GM12878 (cell line): Measurements from ENCODE around the gene SLC35F3. TPM values are rescaled to one million over a fixed set of nuclear protein-coding genes. Genes with fewer than 3 reads are reported as not detected.

Experiments used
- ATAC-seq: fragments of 200-7000 bp; cut with Tn5 transposase; 3 replicates; pipeline ENCODE4 v1.9.1; 2020; ENCODE audit warnings: mild to moderate bottlenecking, moderate library complexity
- BruUV-seq: library from RNA; stranded (reverse); fragments of 400-500 nt; replicated peaks from 2 replicates; lab custom pipeline; 2021; lab: Mats Ljungman, UMichigan
- CTCF ChIA-PET: fragments of 300-600 bp; sonication (Branson Sonifier 250); formaldehyde crosslinking; extraction: SDS; loops from one replicate; lab custom pipeline; 2021; ENCODE audit warnings: inconsistent platforms; lab: Yijun Ruan, JAX
- POLR2A ChIA-PET: fragments of 350-600 bp; formaldehyde crosslinking; extraction: SDS; loops from one replicate; lab custom pipeline; 2021; ENCODE audit warnings: inconsistent platforms; lab: Charles Lee
- RAD21 ChIA-PET: fragments of 300-600 bp; sonication (Branson Sonifier 250); formaldehyde crosslinking; loops from one replicate; lab custom pipeline; 2023; ENCODE audit warnings: antibody characterized with exemption; ENCODE audit not compliant: unreplicated experiment; lab: Charles Lee
- SMC1A ChIA-PET: fragments of 300-600 bp; sonication (Branson Sonifier 250); formaldehyde crosslinking; loops from one replicate; lab custom pipeline; 2023; ENCODE audit not compliant: unreplicated experiment, uncharacterized antibody; lab: Charles Lee
- DNase-seq: peaks from one replicate; pipeline ENCODE4 v3.0.0-alpha.2; 2011; ENCODE audit warnings: low read depth, low spot score
- FAIRE-seq: peaks from 3 replicates; lab custom pipeline; 2011; peaks lifted over from hg19 to GRCh38; lab: Jason Lieb, UNC
- H2AFZ ChIP-seq: 2 replicates; pipeline ENCODE4 v1.6.0; 2011; ENCODE audit warnings: low read depth, low read length, control low read depth; ENCODE audit not compliant: control insufficient read depth
- H3K27ac ChIP-seq: 2 replicates; pipeline ENCODE4 v1.5.1; 2011; ENCODE audit warnings: control low read depth; ENCODE audit not compliant: control insufficient read depth, insufficient read depth
- H3K27me3 ChIP-seq, 2 experiments: replicated peaks in 1 of 2; 2 replicates each; pipeline versions ENCODE4 v1.6.0 to v1.6.1; 2011; ENCODE audit warnings: low read length in 1 of 2; ENCODE audit not compliant: control insufficient read depth in 2 of 2, insufficient read depth in 2 of 2
- H3K36me3 ChIP-seq, 2 experiments: 2 replicates each; pipeline ENCODE4 v1.5.1; 2011; ENCODE audit warnings: low read length in 1 of 2; ENCODE audit not compliant: control insufficient read depth in 2 of 2, insufficient read depth in 2 of 2
- H3K4me1 ChIP-seq: 2 replicates; pipeline ENCODE4 v1.6.1; 2011; ENCODE audit warnings: mild to moderate bottlenecking, low read length, moderate library complexity, mixed read lengths; ENCODE audit not compliant: control insufficient read depth, insufficient read depth
- H3K4me2 ChIP-seq: 2 replicates; pipeline ENCODE4 v1.6.0; 2011; ENCODE audit warnings: control low read depth; ENCODE audit not compliant: control insufficient read depth, insufficient read depth
- H3K4me3 ChIP-seq: fragments of 200-600 bp; sonication (generic); 2 replicates; pipeline ENCODE4 v1.5.1; 2016
- H3K79me2 ChIP-seq: 2 replicates; pipeline ENCODE4 v1.6.0; 2011; ENCODE audit warnings: low read length; ENCODE audit not compliant: control insufficient read depth, insufficient read depth
- H3K9ac ChIP-seq: 2 replicates; pipeline ENCODE4 v1.8.0; 2011; ENCODE audit warnings: low read length, control low read depth, mixed read lengths; ENCODE audit not compliant: control insufficient read depth, insufficient read depth
- H3K9me3 ChIP-seq: replicated peaks from 3 replicates; pipeline ENCODE4 v1.5.1; 2011; ENCODE audit warnings: mild to moderate bottlenecking, low read length; ENCODE audit not compliant: control insufficient read depth, insufficient read depth
- H4K20me1 ChIP-seq: 2 replicates; pipeline ENCODE4 v1.6.0; 2011; ENCODE audit not compliant: control insufficient read depth, insufficient read depth
- ATF2 ChIP-seq: IDR thresholded peaks from 2 replicates; pipeline ENCODE4 v1.6.1; 2012; ENCODE audit warnings: low read length, inconsistent platforms
- EED ChIP-seq: sonication (generic); IDR thresholded peaks from 2 replicates; pipeline ENCODE4 v1.6.1; 2016; ENCODE audit warnings: antibody characterized with exemption, low read depth
- HDGF ChIP-seq: fragments of 450-650 bp; IDR thresholded peaks from 2 replicates; pipeline ENCODE4 v1.6.1; 2016; ENCODE audit warnings: antibody characterized with exemption
- SP1 ChIP-seq: IDR thresholded peaks from one replicate; pipeline ENCODE4 v1.6.1; 2011; ENCODE audit warnings: low read depth, low read length
- STAT3 ChIP-seq: IDR thresholded peaks from 2 replicates; pipeline ENCODE4 v1.6.1; 2011; ENCODE audit warnings: low read depth, low read length, improper control_type of control experiment
- TCF7 ChIP-seq: IDR thresholded peaks from 2 replicates; pipeline ENCODE4 v1.6.1; 2014; ENCODE audit warnings: antibody characterized with exemption, borderline replicate concordance
- WGBS: methylation state at CpG from one replicate; pipeline ENCODE4 v1.1.6; 2016; ENCODE audit warnings: low lambda C conversion rate; ENCODE audit not compliant: insufficient replicate concordance, insufficient coverage; ENCODE audit errors: missing lambda C conversion rate; 5-methylcytosine and 5-hydroxymethylcytosine counted together
- in situ Hi-C: fragments of 300-500 bp; cut with MboI; formaldehyde crosslinking; loops from 9 replicates; pipeline ENCODE4 v1.14.3; 2018; ENCODE audit warnings: mixed read lengths
- intact Hi-C: fragments of 100-400 bp; cut with micrococcal nuclease; formaldehyde crosslinking; loops from one replicate; pipeline ENCODE4 v1.14.2; 2022; ENCODE audit not compliant: unreplicated experiment
- polyA plus RNA-seq, 11 experiments: library from polyadenylated mRNA; depleted of rRNA in 4 of 11; unstranded in 6 of 11; stranded (reverse) in 5 of 11; fragments of >200 nt; fragmentation: Nextera tagmentation in 4 of 11; fragmentation: Illumina TruSeq in 1 of 11; extraction: Ambion mirVana in 4 of 11; extraction: Trizol in 1 of 11; gene quantifications; 1 replicate in 1 of 11; 2 replicates in 10 of 11; pipeline versions ENCODE4 v1.2.1 to v1.2.3, GENCODE V29; 2011 to 2016; ENCODE audit warnings: inconsistent platforms in 2 of 11, missing spikeins in 2 of 11, low read depth in 1 of 11
- total RNA-seq, 4 experiments: library from RNA; depleted of rRNA in 3 of 4; stranded (reverse); fragments of >200 nt in 3 of 4; fragmentation: Illumina TruSeq in 1 of 4; extraction: Trizol in 1 of 4; gene quantifications; 2 replicates each; pipeline versions ENCODE4 v1.2.1 to v1.2.3, GENCODE V29; 2013 to 2021

The SLC35F3 gene
- total and polyA plus RNA-seq, 10 of the 15 experiments (the other 5 are each of a cell fraction or from before 2014, with no cell fraction given), result 1.0 to 8.6 (median 5.7) TPM

- no peak overlapping the region for H3K4me2 ChIP-seq
- no peak overlapping the region for H3K9ac ChIP-seq
- ChIA-PET CTCF (interaction anchor here (1.4 to 3.8 kb wide), 2 partner anchors 14 to 48 kb away, joined by 4 to 17 read pairs; no protein-coding TSS in a partner anchor), RAD21 (no interaction called here), POLR2A (no interaction called here), SMC1A (interaction anchor here (2.1 kb wide), 1 partner anchor 11 kb away, joined by 6 read pairs; no protein-coding TSS in a partner anchor)
- no TSS peak for BruUV-seq
- no peaks in the 10 kb centered on the region for H4K20me1 ChIP-seq
- H3K4me1 ChIP-seq, result no peaks in the 10 kb centered on the region
- H3K9me3 ChIP-seq, result peaks cover 8% of the 10 kb centered on the region
- DNase-seq (no peak), ATAC-seq (no peak), FAIRE-seq (no peak)
- H3K4me3 ChIP-seq, result no peak overlapping the region
- intact Hi-C loops (no loop called here), in situ Hi-C loops (no loop called here)
- H3K27me3 ChIP-seq, result no peaks in the 10 kb centered on the region
- no peaks in the 10 kb centered on the region; a peak in 1 of 4 replicates for H3K36me3 ChIP-seq
- TF ChIP-seq TCF7 (no peak), HDGF (no peak), STAT3 (no peak), SP1 (no peak), EED (no peak), ATF2 (no peak)
- H3K79me2 ChIP-seq, result no peaks in the 10 kb centered on the region
- H3K27ac ChIP-seq, result no peak overlapping the region
- 47% methylated on average over 6 of the region's 6 CpGs for WGBS
- H2AFZ ChIP-seq, result no peak overlapping the region
These were observed 357.7 kb downstream of the SLC35F3 start for GRCh38 chr1:234262007-234262753.
